Measurements from ENCODE around the gene NR6A1.

DNA sequence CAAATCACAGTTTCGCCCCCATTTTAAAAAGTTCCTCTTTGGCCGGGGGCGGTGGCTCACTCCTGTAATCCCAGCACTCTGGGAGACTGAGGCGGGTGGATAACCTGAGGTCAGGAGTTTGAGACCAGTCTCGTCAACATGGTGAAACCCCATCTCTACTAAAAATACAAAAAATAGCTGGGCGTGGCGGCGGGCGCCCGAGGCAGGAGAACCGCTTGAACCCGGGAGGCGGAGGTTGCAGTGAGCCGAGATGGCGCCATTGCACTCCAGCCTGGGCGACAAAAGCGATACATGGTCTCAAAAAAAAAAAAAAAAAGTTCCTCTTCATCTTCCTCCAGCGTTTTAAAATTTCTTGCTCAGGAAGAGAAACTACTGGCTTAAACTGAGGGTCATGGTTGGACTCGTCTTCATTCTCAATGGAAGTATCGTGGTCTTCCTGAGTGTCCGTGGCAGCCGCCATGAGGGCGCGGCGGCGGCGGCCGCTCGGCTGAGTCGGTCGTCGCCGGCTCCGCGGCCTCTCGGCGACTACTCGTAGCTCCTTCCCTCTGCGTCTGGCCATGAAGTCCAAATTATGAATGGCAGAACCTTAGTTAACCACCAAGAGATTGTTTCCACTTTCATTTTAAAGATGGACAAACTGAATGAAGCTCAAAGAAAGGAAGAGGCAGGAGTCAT, 171.9 kb downstream of the NR6A1 start:
- TF ChIP-seq CTCF (IDR thresholded peaks at IDR 0.05) (no peak), ZFX (IDR thresholded peaks at IDR 0.05; ENCODE audit: borderline replicate concordance) (no peak)

All from 22Rv1 (cell line).